ENCODE measurements around the gene NRIP3. TPM values are rescaled to one million over a fixed set of nuclear protein-coding genes. Genes with fewer than 3 reads are reported as not detected.

The NRIP3 gene
- total and polyA plus RNA-seq, 4 donors: under 0.01 to 1.0 (median 0.07) TPM; not detected in 1

DNA sequence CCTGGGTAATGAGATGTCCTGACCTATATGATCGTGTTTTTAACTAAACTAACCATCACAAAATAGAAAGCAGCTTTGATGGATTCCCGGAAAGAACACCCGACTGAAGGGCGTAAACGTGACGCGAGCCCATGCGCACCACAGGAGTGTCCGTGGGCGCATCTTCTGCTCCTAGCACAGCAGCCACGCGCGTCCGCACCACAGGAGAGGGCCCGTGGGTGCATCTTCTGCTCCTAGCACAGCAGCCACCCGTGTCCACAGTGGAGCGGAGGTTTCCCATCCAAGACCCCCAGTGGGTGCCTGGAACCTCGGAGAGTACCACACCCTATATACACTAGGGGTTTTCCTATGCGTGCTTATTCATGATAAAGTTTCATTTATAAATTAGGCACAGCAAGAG lies 36.1 kb upstream of the NRIP3 start:
- Histone ChIP-seq H3K4me1 (ENCODE audit: control insufficient read depth in 4 of 4, insufficient read depth in 4 of 4, low read length in 3 of 4) (no peaks in the 10 kb centered on the region), H3K27me3 (ENCODE audit: control insufficient read depth in 4 of 4, insufficient read depth in 4 of 4, low read length in 3 of 4) (peaks cover 0 to 3% (median 0%) of the 10 kb centered on the region in 4 donors), H3K4me3 (ENCODE audit: low read depth in 1 of 3, low read length in 3 of 3) (no peak overlapping the region), H3K9ac (ENCODE audit: low read depth in 1 of 2, low read length in 2 of 2) (no peak overlapping the region), H3K9me3 (ENCODE audit: control insufficient read depth in 4 of 4, low read length in 3 of 4) (peaks cover 1 to 6% (median 3%) of the 10 kb centered on the region in 4 donors), H3K36me3 (ENCODE audit: control insufficient read depth in 4 of 4, insufficient read depth in 3 of 4, low read depth in 1 of 4, low read length in 3 of 4) (no peaks in the 10 kb centered on the region), H3K27ac (ENCODE audit: low read depth in 1 of 2, low read length in 2 of 2) (no peak overlapping the region)
- 95% methylated on average over 19 of the region's 19 CpGs for WGBS
- DNase-seq (ENCODE audit: low spot score): no peak
- TF ChIP-seq, protein P1, sequence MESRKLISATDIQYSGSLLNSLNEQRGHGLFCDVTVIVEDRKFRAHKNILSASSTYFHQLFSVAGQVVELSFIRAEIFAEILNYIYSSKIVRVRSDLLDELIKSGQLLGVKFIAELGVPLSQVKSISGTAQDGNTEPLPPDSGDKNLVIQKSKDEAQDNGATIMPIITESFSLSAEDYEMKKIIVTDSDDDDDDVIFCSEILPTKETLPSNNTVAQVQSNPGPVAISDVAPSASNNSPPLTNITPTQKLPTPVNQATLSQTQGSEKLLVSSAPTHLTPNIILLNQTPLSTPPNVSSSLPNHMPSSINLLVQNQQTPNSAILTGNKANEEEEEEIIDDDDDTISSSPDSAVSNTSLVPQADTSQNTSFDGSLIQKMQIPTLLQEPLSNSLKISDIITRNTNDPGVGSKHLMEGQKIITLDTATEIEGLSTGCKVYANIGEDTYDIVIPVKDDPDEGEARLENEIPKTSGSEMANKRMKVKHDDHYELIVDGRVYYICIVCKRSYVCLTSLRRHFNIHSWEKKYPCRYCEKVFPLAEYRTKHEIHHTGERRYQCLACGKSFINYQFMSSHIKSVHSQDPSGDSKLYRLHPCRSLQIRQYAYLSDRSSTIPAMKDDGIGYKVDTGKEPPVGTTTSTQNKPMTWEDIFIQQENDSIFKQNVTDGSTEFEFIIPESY (IDR thresholded peaks at IDR 0.05): no peak
- TF ChIP-seq FOXA2 (IDR thresholded peaks at IDR 0.05) (no peak), JUND (IDR thresholded peaks at IDR 0.05) (no peak), RXRA (IDR thresholded peaks at IDR 0.05) (no peak), EGR1 (IDR thresholded peaks at IDR 0.05; ENCODE audit: low read depth in 2 of 2) (no peak), SP1 (IDR thresholded peaks at IDR 0.05) (no peak), YY1 (IDR thresholded peaks at IDR 0.05) (no peak), NR2F2 (IDR thresholded peaks at IDR 0.05) (no peak)
- TF ChIP-seq, protein P2, sequence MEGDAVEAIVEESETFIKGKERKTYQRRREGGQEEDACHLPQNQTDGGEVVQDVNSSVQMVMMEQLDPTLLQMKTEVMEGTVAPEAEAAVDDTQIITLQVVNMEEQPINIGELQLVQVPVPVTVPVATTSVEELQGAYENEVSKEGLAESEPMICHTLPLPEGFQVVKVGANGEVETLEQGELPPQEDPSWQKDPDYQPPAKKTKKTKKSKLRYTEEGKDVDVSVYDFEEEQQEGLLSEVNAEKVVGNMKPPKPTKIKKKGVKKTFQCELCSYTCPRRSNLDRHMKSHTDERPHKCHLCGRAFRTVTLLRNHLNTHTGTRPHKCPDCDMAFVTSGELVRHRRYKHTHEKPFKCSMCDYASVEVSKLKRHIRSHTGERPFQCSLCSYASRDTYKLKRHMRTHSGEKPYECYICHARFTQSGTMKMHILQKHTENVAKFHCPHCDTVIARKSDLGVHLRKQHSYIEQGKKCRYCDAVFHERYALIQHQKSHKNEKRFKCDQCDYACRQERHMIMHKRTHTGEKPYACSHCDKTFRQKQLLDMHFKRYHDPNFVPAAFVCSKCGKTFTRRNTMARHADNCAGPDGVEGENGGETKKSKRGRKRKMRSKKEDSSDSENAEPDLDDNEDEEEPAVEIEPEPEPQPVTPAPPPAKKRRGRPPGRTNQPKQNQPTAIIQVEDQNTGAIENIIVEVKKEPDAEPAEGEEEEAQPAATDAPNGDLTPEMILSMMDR (IDR thresholded peaks at IDR 0.05; ENCODE audit: low read depth, low read length, missing input control): no peak
- TF ChIP-seq, protein P3, sequence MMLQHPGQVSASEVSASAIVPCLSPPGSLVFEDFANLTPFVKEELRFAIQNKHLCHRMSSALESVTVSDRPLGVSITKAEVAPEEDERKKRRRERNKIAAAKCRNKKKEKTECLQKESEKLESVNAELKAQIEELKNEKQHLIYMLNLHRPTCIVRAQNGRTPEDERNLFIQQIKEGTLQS (IDR thresholded peaks at IDR 0.05): no peak
- TF ChIP-seq, protein P4, sequence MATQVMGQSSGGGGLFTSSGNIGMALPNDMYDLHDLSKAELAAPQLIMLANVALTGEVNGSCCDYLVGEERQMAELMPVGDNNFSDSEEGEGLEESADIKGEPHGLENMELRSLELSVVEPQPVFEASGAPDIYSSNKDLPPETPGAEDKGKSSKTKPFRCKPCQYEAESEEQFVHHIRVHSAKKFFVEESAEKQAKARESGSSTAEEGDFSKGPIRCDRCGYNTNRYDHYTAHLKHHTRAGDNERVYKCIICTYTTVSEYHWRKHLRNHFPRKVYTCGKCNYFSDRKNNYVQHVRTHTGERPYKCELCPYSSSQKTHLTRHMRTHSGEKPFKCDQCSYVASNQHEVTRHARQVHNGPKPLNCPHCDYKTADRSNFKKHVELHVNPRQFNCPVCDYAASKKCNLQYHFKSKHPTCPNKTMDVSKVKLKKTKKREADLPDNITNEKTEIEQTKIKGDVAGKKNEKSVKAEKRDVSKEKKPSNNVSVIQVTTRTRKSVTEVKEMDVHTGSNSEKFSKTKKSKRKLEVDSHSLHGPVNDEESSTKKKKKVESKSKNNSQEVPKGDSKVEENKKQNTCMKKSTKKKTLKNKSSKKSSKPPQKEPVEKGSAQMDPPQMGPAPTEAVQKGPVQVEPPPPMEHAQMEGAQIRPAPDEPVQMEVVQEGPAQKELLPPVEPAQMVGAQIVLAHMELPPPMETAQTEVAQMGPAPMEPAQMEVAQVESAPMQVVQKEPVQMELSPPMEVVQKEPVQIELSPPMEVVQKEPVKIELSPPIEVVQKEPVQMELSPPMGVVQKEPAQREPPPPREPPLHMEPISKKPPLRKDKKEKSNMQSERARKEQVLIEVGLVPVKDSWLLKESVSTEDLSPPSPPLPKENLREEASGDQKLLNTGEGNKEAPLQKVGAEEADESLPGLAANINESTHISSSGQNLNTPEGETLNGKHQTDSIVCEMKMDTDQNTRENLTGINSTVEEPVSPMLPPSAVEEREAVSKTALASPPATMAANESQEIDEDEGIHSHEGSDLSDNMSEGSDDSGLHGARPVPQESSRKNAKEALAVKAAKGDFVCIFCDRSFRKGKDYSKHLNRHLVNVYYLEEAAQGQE (IDR thresholded peaks at IDR 0.05): no peak

DNA sequence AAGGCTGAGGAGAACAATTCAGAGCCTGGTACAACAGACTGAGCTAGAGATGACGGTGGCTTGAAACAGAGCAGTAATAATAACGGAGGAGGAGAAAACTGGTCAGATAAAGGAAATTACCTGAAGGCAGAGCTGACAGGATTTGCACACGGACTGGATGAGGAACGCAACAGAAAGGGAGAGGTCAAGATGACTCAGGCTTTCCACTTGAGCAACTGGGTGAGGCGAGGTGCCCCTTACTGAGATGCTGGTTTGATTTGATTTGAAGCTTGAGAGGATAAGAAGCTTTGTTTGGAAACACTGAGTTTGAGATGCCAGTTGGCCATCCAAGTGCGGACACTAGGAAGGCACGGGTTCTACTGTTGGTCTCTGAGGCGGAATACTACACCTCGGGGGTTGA lies 35.4 kb upstream of the NRIP3 start:
- Histone ChIP-seq H3K9ac (ENCODE audit: low read depth in 1 of 2, low read length in 2 of 2) (no peak overlapping the region), H3K4me3 (ENCODE audit: low read depth in 1 of 3, low read length in 3 of 3) (no peak overlapping the region), H3K27ac (ENCODE audit: low read depth in 1 of 2, low read length in 2 of 2) (no peak overlapping the region), H3K9me3 (ENCODE audit: control insufficient read depth in 4 of 4, low read length in 3 of 4) (peaks cover 1 to 6% (median 3%) of the 10 kb centered on the region in 4 donors), H3K36me3 (ENCODE audit: control insufficient read depth in 4 of 4, insufficient read depth in 3 of 4, low read depth in 1 of 4, low read length in 3 of 4) (no peaks in the 10 kb centered on the region), H3K4me1 (ENCODE audit: control insufficient read depth in 4 of 4, insufficient read depth in 4 of 4, low read length in 3 of 4) (no peaks in the 10 kb centered on the region), H3K27me3 (ENCODE audit: control insufficient read depth in 4 of 4, insufficient read depth in 4 of 4, low read length in 3 of 4) (no peaks in the 10 kb centered on the region)
- WGBS: 85% methylated on average over 9 of the region's 9 CpGs
- no peak for DNase-seq (ENCODE audit: low spot score)
- no peak for TF ChIP-seq GABPA (IDR thresholded peaks at IDR 0.05 in 1 of 2, conservative IDR thresholded peaks at IDR 0.05 in 1 of 2)
- no peak for TF ChIP-seq EGR1 (IDR thresholded peaks at IDR 0.05; ENCODE audit: low read depth in 2 of 2)
- no peak for TF ChIP-seq TAF1 (conservative IDR thresholded peaks at IDR 0.05)
- TF ChIP-seq RXRA (IDR thresholded peaks at IDR 0.05): no peak
- TF ChIP-seq, protein P2 (IDR thresholded peaks at IDR 0.05; ENCODE audit: low read depth, low read length, missing input control): no peak
- TF ChIP-seq, protein P3 (IDR thresholded peaks at IDR 0.05): no peak
- TF ChIP-seq FOXA2 (IDR thresholded peaks at IDR 0.05): no peak
- no peak for TF ChIP-seq HNF4G (IDR thresholded peaks at IDR 0.05)
- TF ChIP-seq FOXA1 (IDR thresholded peaks at IDR 0.05): no peak
- no peak for TF ChIP-seq JUND (IDR thresholded peaks at IDR 0.05)
- no peak for TF ChIP-seq RAD21 (IDR thresholded peaks at IDR 0.05)
- TF ChIP-seq, protein P4 (IDR thresholded peaks at IDR 0.05): no peak
- no peak for TF ChIP-seq NR2F2 (IDR thresholded peaks at IDR 0.05)

Data from liver (tissue), 9 donors.